HL-60/S4 (cell line): ENCODE data around the gene KCNK1.

Experiments
- in situ Hi-C: fragments of 300-500 bp; cut with MboI; formaldehyde crosslinking; loops from 2 replicates; pipeline ENCODE4 v1.14.3; 2022; ENCODE audit warnings: low sequenced_read_pairs

Gene KCNK1

GRCh38 chr1:233695901-233696300 lies 82.0 kb downstream of the KCNK1 start:
- in situ Hi-C loops = no loop called here

DNA sequence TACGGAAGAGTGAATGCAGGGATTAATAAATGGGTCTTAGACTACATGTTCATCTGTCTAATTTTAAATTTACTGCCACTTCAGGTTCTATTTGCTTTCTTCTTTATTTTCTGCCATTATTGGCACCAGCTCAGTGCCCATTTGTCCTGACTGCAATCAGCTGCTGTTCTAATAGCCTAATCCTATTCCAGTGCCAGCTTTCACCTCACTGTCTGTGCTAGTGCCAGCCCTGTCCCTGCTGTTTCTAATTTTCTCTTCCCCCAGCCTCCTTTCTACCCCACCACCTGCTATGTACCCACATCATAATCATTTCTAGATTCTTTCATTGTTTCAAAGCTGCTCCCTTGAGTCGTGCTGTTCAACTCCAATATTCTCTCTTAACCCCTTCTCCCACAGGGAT lies 86.4 kb downstream of the KCNK1 start:
- in situ Hi-C loops = no loop called here

DNA sequence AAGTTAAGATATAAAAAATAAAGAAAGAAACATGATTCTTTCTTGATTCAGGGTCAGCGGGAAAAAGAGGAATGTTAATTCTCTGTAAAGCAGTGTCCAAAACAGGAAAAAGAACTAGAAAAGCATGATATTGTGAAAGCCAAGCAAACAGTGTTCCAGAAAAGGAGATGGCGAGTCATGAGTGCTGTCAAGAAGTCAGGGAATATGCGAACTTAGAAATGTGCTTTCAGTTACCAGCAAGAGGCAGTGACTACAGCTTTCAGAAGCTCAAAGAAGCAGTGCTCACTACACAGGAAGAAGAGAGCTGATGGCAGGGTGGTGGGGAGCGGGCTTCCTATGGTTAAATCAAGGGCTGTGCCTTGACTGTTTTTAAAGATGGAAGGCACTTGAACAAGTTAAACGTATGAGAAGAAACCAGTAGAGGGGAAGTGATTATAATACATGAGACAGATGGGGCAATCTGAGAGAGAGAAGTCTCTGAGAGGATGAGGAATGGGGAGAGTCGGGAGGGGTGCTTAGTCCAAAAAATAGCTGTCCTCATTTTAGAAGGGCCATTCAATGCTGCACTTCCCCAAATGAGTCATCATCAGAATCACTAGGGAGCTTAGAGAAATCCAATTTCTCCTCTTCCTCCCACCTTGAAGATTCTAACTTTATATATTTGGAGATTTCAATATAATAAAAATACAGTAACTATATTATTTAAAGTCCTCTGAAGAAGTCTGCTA lies 90.4 kb downstream of the KCNK1 start:
- in situ Hi-C loops = no loop called here

GRCh38 chr1:233704898-233705723 lies 91.2 kb downstream of the KCNK1 start:
- in situ Hi-C loops = no loop called here

- in situ Hi-C loops = no loop called here
Observed at GRCh38 chr1:233707153-233707879, 93.4 kb downstream of the KCNK1 start.

GRCh38 chr1:233707880-233708815 lies 94.2 kb downstream of the KCNK1 start:
- in situ Hi-C loops = no loop called here

DNA sequence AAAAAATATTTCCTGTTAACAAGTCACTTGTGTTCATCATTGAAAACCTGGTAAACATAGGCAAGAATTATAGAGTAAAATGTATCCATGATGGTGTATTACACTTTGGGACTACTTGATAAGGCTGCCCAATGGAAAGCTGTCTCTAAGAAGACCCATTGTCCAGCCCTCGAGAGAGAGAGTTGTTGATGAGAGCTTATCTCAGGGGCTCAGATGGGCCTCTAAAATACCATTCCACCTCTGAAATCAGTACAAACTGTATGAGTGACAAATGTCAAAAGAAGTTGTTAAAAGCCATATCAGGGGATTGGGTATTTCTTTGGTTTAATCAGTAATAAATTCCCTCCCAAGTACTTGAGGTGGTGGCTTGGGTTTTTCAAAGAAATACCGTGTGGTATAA lies 96.1 kb downstream of the KCNK1 start:
- in situ Hi-C loops = no loop called here

- in situ Hi-C loops = no loop called here
Observed at GRCh38 chr1:233710507-233710906, 96.6 kb downstream of the KCNK1 start.

DNA sequence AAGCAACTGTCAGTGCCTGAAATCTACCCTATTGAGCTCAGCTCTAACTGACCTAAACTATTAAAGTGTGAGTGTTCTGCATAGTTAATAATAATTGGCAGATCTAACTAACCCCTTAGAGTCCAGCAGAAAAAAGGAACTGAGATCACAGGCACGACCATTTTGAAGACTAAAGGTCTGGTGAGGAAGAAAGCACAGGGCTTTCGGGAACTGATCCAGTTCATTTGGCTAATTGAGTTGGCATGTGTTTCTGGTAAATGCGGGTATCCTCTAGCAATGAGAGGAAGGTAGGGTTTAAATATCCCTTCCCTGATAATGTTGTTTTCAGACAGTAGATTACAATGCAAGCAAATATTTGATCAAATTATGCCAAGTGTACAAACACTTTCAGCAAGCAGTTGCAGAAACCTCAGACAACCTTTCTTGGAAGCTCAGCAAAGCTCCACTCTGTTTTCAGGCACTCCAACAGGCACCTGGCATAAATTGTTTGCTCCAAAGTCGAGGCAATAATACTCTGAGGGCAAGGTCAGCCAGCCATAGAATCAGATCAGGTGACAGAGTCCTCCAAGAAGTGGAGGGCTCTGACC lies 100.8 kb downstream of the KCNK1 start:
- in situ Hi-C loops = no loop called here

GRCh38 chr1:233718057-233718456 lies 104.2 kb downstream of the KCNK1 start:
- in situ Hi-C loops = no loop called here

- in situ Hi-C loops = no loop called here
Observed at GRCh38 chr1:233719655-233720341, 105.9 kb downstream of the KCNK1 start.

DNA sequence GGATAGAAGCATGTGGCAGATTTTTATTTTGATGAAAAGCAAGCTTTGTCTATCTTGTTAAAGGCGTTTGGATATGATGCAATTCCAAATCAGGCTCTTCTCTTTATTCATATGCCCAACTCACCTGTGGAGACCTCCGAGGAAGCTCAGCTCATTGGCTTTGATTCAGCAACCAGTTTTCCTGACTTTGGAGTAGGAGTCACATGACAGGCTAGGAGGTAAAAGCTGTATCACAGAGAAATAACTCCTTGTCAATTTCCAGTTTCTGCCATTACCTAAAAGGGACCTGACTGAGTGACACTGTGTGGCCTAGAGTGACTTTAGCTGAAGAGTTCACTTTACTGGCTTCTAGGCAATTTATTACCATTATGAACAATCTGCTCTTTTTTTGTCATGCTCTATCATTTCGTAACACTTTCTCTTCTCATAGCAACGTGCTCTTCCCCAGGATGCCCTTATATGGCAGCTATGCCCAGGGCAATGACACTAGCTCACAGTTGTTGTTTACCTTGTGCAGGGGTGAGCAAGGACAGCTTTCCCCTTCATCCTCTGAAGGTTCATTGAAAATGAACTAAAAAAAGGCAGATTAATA lies 107.2 kb downstream of the KCNK1 start:
- in situ Hi-C loops = no loop called here
